Measurements from ENCODE around the gene TRANK1.
A peak's percentile ranks its signal among the peaks of the same experiment; 100 is the strongest.
"Not testable (repeated sequence)": the region's sequence is repeated elsewhere in the genome, so short reads cannot be mapped to it uniquely, and the experiment has no call there.

The TRANK1 gene

DNA sequence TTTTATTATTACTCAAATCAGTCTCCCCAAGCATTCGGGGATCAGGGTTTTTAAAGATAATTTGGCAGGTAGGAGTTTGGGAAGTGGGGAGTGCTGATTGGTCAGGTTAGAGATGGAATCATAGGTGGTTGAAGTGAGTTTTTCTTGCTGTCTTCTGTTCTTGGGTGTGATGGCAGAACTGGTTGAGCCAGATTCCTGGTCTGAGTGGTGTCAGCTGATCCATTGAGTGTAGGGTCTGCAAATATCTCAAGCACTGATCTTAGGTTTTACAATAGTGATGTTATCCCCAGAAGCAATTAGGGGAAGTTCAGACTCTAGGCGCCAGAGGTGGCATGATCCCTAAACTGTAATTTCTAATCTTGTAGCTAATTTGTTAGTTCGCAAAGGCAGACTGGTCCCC is 20.6 kb upstream of the TRANK1 start:
- no peak overlapping the region for H3K27ac ChIP-seq
- TF ChIP-seq CTCF (conservative IDR thresholded peaks at IDR 0.05), result no peak

GRCh38 chr3:36964817-36965216 is 20.0 kb upstream of the TRANK1 start:
- no peak overlapping the region for H3K27ac ChIP-seq

DNA sequence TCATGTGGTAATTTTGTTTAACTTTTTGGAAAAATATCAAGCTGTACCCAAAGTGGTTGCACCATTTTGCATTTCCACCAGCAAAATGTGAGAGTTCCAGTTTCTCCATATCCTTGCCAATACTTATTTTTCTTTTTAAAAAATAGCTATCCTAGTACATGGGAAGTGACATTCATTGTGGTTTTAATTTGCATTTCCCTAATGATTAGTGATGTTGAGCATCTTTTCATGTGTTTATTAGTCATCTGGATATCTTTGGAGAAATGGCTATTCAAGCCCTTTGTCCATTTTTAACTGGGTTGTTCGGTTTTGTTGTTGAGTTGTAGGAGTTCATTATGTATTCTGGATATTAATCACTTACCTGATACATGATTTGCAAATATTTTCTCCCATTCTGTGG is 19.5 kb upstream of the TRANK1 start:
- no peak for TF ChIP-seq CTCF (conservative IDR thresholded peaks at IDR 0.05)
- no peak overlapping the region for H3K27ac ChIP-seq

More at GRCh38 chr3:36964817-36965216, 20.0 kb upstream of the TRANK1 start:
- TF ChIP-seq CTCF (conservative IDR thresholded peaks at IDR 0.05), result no peak

- H3K27ac ChIP-seq, result not testable (repeated sequence)
Observed at GRCh38 chr3:36963008-36963407, 18.2 kb upstream of the TRANK1 start.

DNA sequence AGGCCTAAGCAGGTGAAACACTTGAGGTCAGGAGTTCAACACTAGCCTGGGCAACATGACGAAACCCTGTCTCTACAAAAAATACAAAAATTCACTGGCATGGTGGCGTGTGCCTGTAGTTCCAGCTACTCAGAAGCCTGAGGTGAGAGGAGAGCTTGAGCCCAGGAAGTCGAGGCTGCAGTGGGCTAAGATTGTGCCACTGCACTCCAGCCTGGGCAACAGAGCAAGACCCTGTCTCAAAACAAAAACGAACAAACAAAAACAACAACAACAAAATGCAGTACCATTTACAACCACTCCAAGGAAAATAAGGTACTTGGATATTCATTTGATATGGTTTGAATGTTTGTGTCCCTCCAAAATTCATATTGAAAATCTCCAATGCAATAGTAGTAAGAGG is 15.6 kb upstream of the TRANK1 start:
- no peak; the same call in 1 of the 2 replicates for TF ChIP-seq CTCF (conservative IDR thresholded peaks at IDR 0.05)
- H3K27ac ChIP-seq, result peak overlapping the region; percentile 48

DNA sequence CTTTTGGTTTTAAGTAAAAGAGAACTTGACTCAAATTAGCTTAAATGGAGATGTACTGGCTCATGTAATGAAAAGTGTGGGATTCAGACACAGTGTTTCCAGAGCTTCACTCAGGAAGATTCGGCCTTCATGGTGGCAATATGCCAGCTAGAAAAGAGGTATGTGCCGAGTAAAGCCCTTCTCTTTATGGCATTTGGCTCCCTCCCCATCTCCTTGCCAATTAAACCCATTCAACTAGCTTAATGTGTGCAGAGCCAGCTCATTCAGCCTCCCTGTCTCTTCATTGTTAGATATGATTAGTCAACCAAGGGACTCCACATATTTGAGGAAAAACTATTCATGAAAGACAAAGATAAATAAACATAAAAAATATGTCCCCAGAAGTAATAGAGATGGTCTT is 15.0 kb upstream of the TRANK1 start:
- no peak for TF ChIP-seq CTCF (conservative IDR thresholded peaks at IDR 0.05)
- H3K27ac ChIP-seq, result peak overlapping the region; percentile 48

- no peak for TF ChIP-seq CTCF (conservative IDR thresholded peaks at IDR 0.05)
- H3K27ac ChIP-seq, result no peak overlapping the region
Observed at GRCh38 chr3:36957862-36958686, 13.2 kb upstream of the TRANK1 start.

- no peak for TF ChIP-seq CTCF (conservative IDR thresholded peaks at IDR 0.05)
- no peak overlapping the region for H3K27ac ChIP-seq
Observed at GRCh38 chr3:36957063-36957462, 12.2 kb upstream of the TRANK1 start.

All from VCaP (cell line).